CD4-positive, alpha-beta T cell treated with Interleukin-17A for 1 hour (primary cell): ENCODE results near the gene FETUB.

Experiments used
- DNase-seq: peaks from one replicate; pipeline ENCODE4 v3.0.0-alpha.2; 2020

Gene FETUB, protein sequence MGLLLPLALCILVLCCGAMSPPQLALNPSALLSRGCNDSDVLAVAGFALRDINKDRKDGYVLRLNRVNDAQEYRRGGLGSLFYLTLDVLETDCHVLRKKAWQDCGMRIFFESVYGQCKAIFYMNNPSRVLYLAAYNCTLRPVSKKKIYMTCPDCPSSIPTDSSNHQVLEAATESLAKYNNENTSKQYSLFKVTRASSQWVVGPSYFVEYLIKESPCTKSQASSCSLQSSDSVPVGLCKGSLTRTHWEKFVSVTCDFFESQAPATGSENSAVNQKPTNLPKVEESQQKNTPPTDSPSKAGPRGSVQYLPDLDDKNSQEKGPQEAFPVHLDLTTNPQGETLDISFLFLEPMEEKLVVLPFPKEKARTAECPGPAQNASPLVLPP

GRCh38 chr3:186639778-186640472 lies at the start of gene FETUB:
TSS of gene FETUB (plus strand) at chr3:186640399. CDS start at chr3:186640461, 62 bp downstream.
- DNase-seq: no peak

- no peak for DNase-seq
Observed at GRCh38 chr3:186590580-186591295, 49.5 kb upstream of the FETUB start.

GRCh38 chr3:186592682-186593081 lies 47.5 kb upstream of the FETUB start:
- no peak for DNase-seq

DNA sequence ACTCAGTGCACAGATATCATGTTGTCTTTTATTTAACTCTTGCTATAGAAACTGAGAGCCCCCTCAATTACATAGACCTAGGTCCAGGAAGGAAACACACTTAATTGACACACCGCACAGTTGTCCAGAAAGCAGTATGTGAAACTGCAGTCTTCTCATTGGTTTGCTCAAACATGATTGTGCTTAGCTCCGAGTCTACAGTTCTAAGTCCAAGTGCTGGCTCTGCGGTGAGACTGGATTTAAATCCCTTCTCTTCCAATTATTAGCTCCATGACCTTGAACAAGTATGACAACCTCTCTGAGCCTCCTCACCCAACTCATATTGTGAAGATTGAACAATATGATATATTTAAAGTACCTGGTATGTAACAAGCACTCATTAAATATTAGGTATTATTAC lies 46.3 kb upstream of the FETUB start:
- DNase-seq: no peak

DNA sequence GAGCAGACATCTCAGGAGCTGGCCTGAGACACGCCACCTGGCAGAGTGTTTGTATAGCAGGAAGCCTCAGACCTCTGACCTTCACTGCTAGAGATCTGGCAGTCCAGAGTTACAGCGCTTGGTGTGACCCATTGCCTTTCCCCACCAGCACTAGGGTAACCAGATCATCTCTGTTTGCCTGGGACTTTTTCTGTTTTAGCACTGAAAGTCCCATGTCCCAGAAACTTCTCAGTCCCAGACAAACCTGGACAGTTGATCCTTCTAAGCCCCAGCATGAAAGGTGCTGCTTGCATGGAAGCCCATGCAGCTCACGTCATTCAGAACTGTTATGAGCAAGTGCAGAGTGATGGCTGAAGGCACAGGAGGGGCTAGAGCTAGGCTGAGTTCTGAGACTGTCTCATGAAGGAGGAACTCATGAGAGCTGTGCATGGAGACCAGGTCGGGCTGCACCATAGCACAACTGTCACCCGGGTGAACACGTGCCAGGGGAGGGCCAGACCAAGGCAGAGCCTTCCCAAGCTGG lies 45.5 kb upstream of the FETUB start:
- DNase-seq: no peak

- DNase-seq: no peak
Observed at GRCh38 chr3:186596568-186597287, 43.5 kb upstream of the FETUB start.

- DNase-seq: no peak
Observed at GRCh38 chr3:186598108-186598784, 42.0 kb upstream of the FETUB start.

GRCh38 chr3:186598794-186599141 lies 41.4 kb upstream of the FETUB start:
- DNase-seq: no peak

DNA sequence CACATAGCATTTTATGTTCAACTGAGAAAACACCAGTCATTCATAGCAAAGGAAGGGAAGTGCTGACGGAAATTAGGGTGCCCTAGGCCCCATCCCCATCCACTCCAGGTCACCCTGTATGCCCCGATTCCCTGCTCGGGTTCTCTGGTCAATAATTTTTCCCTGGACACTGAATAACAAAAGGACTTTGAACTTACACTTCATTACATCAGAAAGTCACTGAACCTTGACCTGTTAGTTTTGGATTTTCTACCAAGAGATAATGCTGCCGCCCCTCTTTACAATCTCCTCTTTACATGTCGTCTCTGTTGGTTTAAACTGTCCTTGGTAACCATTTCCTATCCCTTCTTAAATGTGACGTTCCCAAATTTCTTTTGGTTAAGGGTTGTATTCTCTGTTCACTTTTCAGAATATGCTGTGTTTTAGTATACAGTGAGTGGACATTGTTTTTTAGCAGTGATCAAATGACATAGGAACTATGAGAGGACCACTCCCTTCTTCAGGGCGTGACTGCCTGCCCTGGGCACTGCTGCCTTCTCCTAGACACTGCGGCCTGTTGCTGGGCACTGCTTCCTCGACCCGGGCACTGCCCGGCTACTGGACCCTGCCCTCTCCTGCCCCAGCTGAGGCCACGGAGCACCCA lies 40.9 kb upstream of the FETUB start:
- no peak for DNase-seq

DNA sequence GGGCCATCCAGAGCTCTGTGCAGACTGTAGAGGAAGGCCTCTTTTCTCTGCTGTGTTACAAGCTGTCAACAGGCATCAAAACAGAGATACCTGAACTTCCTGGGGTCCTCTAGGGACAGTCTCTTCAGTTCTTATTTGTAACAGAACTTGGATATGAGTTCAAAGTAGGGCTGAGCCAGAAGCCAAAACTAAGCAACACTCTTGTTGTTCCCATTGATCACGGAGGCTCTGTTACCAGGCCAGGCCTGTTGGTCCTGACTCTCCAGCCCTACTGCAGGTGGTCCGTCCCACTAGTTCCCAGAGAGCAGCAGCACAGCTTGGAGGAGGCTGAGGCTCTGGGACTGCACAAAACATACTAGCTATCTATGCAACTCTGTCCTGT lies 40.4 kb upstream of the FETUB start:
- no peak for DNase-seq

- no peak for DNase-seq
Observed at GRCh38 chr3:186600896-186601295, 39.3 kb upstream of the FETUB start.

DNA sequence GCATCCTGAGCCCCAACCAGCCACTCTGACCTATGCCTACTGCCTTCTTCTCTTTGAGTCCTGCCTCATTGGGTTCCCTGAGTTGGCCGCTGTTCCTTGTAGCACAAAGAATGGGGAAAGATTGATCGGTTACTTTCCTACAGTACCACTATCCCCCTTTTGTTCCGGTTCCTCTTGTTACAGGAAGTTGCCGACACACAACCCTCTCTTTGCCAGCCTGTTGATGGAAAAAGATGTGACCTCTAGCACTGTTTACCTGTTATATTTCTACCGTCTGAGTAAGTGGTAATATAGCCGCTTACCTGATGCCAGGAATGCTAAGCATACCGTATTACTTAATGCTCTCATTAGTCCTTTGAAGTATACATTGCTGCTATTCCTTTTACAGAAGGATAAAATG lies 37.0 kb upstream of the FETUB start:
- no peak for DNase-seq

DNA sequence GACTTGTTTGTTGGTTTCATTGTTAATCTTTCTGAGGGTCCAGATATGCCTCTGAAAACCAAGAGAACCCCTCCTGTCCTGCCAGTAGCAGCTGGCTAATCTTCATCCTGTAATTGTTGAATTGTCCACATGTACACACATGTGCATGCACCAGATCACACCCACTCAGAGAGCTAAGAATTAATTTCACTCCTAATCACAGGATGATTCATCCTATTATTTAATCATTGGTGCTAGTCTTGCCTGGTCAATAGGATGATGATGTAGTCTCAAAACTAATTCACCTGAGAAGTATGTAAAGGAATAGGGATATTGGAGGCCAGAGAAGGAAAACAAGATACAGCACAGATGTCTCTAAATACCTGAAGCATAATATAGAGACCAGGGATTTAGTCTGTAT lies 35.1 kb upstream of the FETUB start:
- no peak for DNase-seq

- no peak for DNase-seq
Observed at GRCh38 chr3:186605561-186606545, 34.3 kb upstream of the FETUB start.

GRCh38 chr3:186608624-186609215 lies 31.5 kb upstream of the FETUB start:
- no peak for DNase-seq

DNA sequence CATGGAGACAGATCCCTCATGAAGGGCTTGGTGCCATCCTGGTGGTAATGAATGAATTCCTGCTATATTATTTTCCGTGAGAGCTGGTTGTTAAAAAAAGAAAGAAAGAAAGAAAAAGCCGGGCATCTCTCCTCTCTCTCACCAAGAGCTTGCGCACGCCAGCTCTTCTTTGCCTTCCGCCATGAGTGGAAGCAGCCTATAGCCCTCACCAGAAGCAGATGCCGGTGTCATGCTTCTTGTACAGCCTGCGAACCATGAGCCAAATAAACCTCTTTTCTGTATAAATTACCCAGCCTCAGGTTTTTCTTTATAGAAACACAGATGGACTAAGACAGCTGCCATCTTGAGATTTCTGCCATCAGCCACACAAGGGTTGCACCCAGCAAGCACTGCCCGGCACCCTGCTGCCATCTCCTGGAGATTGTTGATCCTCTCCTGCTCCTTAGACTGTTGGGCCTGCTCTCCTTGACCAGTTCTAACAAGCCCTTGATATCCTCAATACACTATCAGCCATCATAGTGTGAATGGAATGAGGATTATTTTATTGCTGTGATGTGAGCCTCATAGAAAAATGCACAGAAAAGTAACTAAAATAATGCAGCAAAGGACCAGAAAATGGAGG lies 30.8 kb upstream of the FETUB start:
- no peak for DNase-seq

DNA sequence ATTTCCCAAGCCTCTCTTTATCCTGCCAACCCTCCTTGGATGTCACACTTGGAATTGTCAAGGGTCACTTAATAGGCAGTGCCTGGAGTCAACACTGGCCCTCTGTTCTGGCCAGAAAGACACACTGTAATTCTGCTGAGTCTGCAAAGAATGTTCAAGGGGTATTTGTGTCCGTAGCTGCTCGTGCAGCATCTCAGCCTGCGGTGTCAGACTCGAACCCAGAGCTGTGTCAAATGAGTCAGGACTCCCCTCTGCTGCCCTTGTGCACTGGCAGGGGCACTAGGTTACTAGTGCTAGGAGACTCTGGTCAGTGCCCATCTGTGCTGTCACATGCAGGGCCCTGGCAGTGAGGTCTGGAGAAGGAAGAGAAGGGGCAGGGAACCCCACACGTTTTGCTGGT lies 28.1 kb upstream of the FETUB start:
- DNase-seq: no peak

DNA sequence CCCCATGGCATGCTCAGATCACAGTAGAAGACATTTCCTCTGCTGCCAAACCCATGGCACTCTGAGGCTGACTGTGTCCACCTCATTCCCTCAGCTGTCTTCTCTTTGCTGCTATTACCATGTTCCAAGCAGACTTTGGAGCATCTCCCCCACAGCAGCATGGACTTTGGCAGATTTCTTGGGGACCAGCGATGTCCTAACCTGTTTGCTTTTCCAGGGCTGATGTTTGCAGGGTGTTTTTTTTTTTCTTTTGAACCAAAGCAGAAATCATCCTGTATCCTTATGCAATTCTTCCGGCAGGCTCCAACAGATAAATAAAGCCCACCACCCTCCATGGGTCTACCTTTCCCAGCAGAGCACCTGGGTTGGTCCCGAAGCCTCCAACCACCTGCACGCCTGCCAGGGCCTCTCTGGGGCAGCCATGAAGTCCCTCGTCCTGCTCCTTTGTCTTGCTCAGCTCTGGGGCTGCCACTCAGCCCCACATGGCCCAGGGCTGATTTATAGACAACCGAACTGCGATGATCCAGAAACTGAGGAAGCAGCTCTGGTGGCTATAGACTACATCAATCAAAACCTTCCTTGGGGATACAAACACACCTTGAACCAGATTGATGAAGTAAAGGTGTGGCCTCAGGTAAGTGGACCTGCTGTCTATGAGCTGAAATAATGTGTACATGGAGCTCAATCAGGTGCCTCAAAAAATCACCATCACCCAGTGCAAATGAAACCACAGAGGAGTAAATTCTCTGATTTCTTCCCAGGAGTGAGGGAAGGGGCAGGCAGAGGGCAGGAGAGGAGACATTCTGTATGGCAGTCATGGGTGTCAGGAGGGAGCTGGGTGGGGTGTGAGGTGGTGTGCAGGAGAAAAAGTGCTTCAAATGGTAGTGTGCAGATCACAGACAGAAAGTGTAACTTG lies 27.2 kb upstream of the FETUB start, which contains the start of gene AHSG:
TSS of gene AHSG (plus strand) at position 340 of the 916 bp plus-strand sequence. CDS start at position 422, 82 bp downstream.
- DNase-seq: no peak
